NCI-H2196 treated with DMSO at 0.1 percent for 48 hours (cell line): ENCODE results near the gene OR4E2.
"Not testable (repeated sequence)": the region's sequence is repeated elsewhere in the genome, so short reads cannot be mapped to it uniquely, and the experiment has no call there.

Experiments
- DNase-seq: peaks from one replicate; lab custom pipeline; 2025; ENCODE audit not compliant: unreplicated experiment; lab: John Stamatoyannopoulos, UW

The OR4E2 gene

GRCh38 chr14:21694425-21694824 is 40.8 kb downstream of the OR4E2 start:
- no peak for DNase-seq

- not testable (repeated sequence) for DNase-seq
Observed at GRCh38 chr14:21697662-21698061, 44.0 kb downstream of the OR4E2 start.

- DNase-seq, result not testable (repeated sequence)
Observed at GRCh38 chr14:21698538-21698937, 44.9 kb downstream of the OR4E2 start.

- no peak for DNase-seq
Observed at GRCh38 chr14:21699551-21699950, 45.9 kb downstream of the OR4E2 start.

- DNase-seq, result no peak
Observed at GRCh38 chr14:21702316-21702715, 48.7 kb downstream of the OR4E2 start.

- DNase-seq, result no peak
Observed at GRCh38 chr14:21703357-21704326, 50.0 kb downstream of the OR4E2 start.

GRCh38 chr14:21704338-21704737 is 50.7 kb downstream of the OR4E2 start:
- no peak for DNase-seq

GRCh38 chr14:21711360-21711961 is 57.8 kb downstream of the OR4E2 start:
- no peak for DNase-seq

- no peak for DNase-seq
Observed at GRCh38 chr14:21712036-21712435, 58.4 kb downstream of the OR4E2 start.

GRCh38 chr14:21714318-21714929 is 60.8 kb downstream of the OR4E2 start:
- no peak for DNase-seq
